Measurements from ENCODE around the gene CCDC88A. TPM values are rescaled to one million over a fixed set of nuclear protein-coding genes. Genes with fewer than 3 reads are reported as not detected.
"Not testable (repeated sequence)": the region's sequence is repeated elsewhere in the genome, so short reads cannot be mapped to it uniquely, and the experiment has no call there.

CCDC88A gene
- total RNA-seq, 2 donors from 2014 or later = 50.0 to 74.5 TPM

DNA sequence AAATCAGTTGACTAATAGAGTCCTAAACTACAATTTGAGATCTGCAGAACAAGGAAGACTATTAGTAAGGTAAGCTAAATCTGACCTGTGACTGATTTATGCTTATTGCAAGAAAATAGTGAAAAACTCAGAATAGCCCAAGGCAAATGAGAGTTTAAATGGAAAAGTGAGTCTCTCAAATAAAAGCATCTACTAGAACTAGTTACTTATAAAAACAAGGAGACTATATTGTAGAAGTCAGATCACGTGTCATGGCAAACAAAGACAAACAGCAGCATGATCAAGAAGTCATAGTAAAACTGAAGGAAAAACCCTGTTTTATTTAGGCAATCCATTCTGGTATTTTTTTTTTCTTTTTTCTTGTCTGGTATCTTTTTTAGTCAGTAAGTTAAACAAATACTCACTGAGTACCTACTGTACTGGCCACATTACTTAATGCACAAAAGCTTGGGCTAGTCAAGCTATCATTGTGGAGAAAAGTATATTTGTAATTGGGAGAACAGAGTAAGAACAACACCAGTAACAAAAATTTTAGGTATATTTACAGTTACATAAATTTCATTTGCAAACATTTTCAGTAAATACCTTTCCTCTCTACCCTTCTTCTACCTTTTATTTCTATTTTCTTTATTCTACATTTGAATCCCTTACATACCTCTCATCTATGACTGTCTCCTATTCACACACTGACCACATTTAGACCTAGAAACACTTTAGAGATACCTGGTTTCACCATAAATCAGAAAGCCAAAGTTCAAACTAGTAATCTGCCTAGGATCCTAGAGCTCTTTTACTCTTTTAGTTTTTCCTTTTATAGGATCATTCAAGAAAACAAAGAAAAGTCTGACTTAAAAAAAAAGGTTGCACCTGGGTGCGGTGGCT lies 23.7 kb downstream of the CCDC88A start:
- no peak overlapping the region for H3K4me3 ChIP-seq
- H3K9me3 ChIP-seq = peaks cover 9% of the 10 kb centered on the region
- no peak for TF ChIP-seq CTCF (IDR thresholded peaks at IDR 0.05)
- ATAC-seq (ENCODE audit: insufficient number of reproducible peaks, low FRiP score, low read depth) (no peak), DNase-seq (ENCODE audit: low spot score) (no peak)
- H3K27me3 ChIP-seq (replicated peaks; ENCODE audit: insufficient read depth) = no peaks in the 10 kb centered on the region
- H3K36me3 ChIP-seq = no peaks in the 10 kb centered on the region
- H3K4me1 ChIP-seq (ENCODE audit: control insufficient read depth in 1 of 2, low read depth in 2 of 2) = peaks cover 0 to 7% of the 10 kb centered on the region in 2 donors
- H3K27ac ChIP-seq = no peak overlapping the region

- peaks cover 9% of the 10 kb centered on the region for H3K9me3 ChIP-seq
- no peak overlapping the region for H3K27ac ChIP-seq
- no peaks in the 10 kb centered on the region for H3K27me3 ChIP-seq (replicated peaks; ENCODE audit: insufficient read depth)
- DNase-seq (ENCODE audit: low spot score) (no peak), ATAC-seq (ENCODE audit: insufficient number of reproducible peaks, low FRiP score, low read depth) (no peak)
- TF ChIP-seq CTCF (IDR thresholded peaks at IDR 0.05) = no peak
- peaks cover 0 to 7% of the 10 kb centered on the region in 2 donors for H3K4me1 ChIP-seq (ENCODE audit: control insufficient read depth in 1 of 2, low read depth in 2 of 2)
- H3K4me3 ChIP-seq = no peak overlapping the region
- H3K36me3 ChIP-seq = no peaks in the 10 kb centered on the region
Observed at GRCh38 chr2:55391615-55392242, 27.9 kb downstream of the CCDC88A start.

GRCh38 chr2:55391155-55391554 lies 28.5 kb downstream of the CCDC88A start:
- no peaks in the 10 kb centered on the region for H3K27me3 ChIP-seq (replicated peaks; ENCODE audit: insufficient read depth)
- H3K4me3 ChIP-seq = no peak overlapping the region
- no peaks in the 10 kb centered on the region for H3K36me3 ChIP-seq
- TF ChIP-seq CTCF (IDR thresholded peaks at IDR 0.05) = no peak
- peaks cover 0 to 6% of the 10 kb centered on the region in 2 donors for H3K4me1 ChIP-seq (ENCODE audit: control insufficient read depth in 1 of 2, low read depth in 2 of 2)
- H3K27ac ChIP-seq = no peak overlapping the region
- DNase-seq (ENCODE audit: low spot score) (no peak), ATAC-seq (ENCODE audit: insufficient number of reproducible peaks, low FRiP score, low read depth) (no peak)
- H3K9me3 ChIP-seq = peaks cover 9% of the 10 kb centered on the region

DNA sequence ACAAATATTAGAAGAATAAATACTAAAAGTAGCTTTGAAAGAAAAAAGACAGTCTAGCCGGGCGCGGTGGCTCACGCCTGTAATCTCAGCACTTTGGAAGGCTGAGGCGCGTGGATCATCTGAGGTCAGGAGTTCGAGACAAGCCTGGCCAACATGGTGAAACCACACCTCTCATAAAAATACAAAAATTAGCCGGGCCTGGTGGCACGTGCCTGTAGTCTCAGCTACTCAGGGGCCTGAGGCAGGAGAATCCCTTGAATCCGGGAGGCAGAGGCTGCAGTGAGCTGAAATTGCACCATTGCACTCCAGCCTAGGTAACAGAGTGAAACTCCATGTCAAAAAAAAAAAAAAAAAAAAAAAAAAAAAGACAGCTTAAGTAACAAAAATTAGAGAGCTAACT lies 34.1 kb downstream of the CCDC88A start:
- H3K27me3 ChIP-seq (replicated peaks; ENCODE audit: insufficient read depth); H3K27ac ChIP-seq; H3K36me3 ChIP-seq; H3K4me1 ChIP-seq (ENCODE audit: control insufficient read depth in 1 of 2, low read depth in 2 of 2); DNase-seq (ENCODE audit: low spot score); H3K4me3 ChIP-seq; H3K9me3 ChIP-seq; ATAC-seq (ENCODE audit: insufficient number of reproducible peaks, low FRiP score, low read depth): not testable (repeated sequence)

DNA sequence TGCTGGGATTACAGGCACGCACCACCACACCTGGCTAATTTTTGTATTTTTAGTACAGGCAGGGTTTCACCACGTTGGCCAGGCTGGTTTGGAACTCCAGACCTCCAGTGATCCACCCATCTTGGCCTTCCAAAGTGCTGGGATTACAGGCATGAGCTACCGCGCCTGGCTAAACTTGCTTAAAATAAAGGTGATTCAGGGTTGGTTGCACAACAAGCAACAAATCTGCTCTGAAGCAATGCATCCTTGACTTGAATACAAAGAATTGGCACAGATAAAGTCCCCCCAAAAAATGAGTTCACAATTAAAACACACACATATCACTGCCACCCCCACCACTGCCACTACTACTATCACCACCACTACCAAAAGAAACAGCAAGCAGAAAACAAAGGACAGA lies 34.9 kb downstream of the CCDC88A start:
- H3K27ac ChIP-seq = no peak overlapping the region
- no peaks in the 10 kb centered on the region for H3K9me3 ChIP-seq
- ATAC-seq (ENCODE audit: insufficient number of reproducible peaks, low FRiP score, low read depth) (no peak), DNase-seq (ENCODE audit: low spot score) (no peak)
- no peaks in the 10 kb centered on the region for H3K36me3 ChIP-seq
- H3K27me3 ChIP-seq (replicated peaks; ENCODE audit: insufficient read depth) = no peaks in the 10 kb centered on the region
- peaks cover 0 to 5% of the 10 kb centered on the region in 2 donors for H3K4me1 ChIP-seq (ENCODE audit: control insufficient read depth in 1 of 2, low read depth in 2 of 2)
- no peak overlapping the region for H3K4me3 ChIP-seq
- TF ChIP-seq CTCF (IDR thresholded peaks at IDR 0.05) = no peak
